OCI-LY7 (cell line): Measurements from ENCODE around the gene XPNPEP1. TPM values are rescaled to one million over a fixed set of nuclear protein-coding genes. Genes with fewer than 3 reads are reported as not detected.

Source experiments
- BruUV-seq: library from RNA; stranded (reverse); fragments of 400-500 nt; replicated peaks from 2 replicates; lab custom pipeline; 2021; lab: Mats Ljungman, UMichigan
- CTCF ChIA-PET: fragments of 300-600 bp; sonication (Branson Sonifier 250); formaldehyde crosslinking; loops from one replicate; lab custom pipeline; 2022; ENCODE audit warnings: antibody characterized with exemption; ENCODE audit not compliant: unreplicated experiment; lab: Charles Lee
- POLR2A ChIA-PET: fragments of 300-600 bp; sonication (Branson Sonifier 250); formaldehyde crosslinking; loops from one replicate; lab custom pipeline; 2022; ENCODE audit warnings: antibody characterized with exemption; lab: Charles Lee
- DNase-seq: peaks from one replicate; pipeline ENCODE4 v3.0.0-alpha.2; 2015; ENCODE audit warnings: low spot score
- H2AFZ ChIP-seq: fragments of 200-600 bp; sonication (generic), shearing (Covaris generic); 2 replicates; pipeline ENCODE4 v1.6.1; 2014; ENCODE audit warnings: mild to moderate bottlenecking, antibody characterized with exemption, low read length, moderate library complexity
- H3K27ac ChIP-seq: fragments of 200-600 bp; sonication (generic); 2 replicates; pipeline ENCODE4 v1.5.1; 2014; ENCODE audit warnings: mixed run types, low read depth, mild to moderate bottlenecking, moderate library complexity, low read length, inconsistent platforms; ENCODE audit not compliant: poor library complexity, severe bottlenecking
- H3K36me3 ChIP-seq: fragments of 200-600 bp; sonication (generic); 2 replicates; pipeline ENCODE4 v1.6.1; 2014; ENCODE audit warnings: mild to moderate bottlenecking, antibody characterized with exemption, low read length, moderate library complexity, mixed read lengths; ENCODE audit not compliant: insufficient read depth
- H3K4me1 ChIP-seq: fragments of 200-600 bp; sonication (generic); 2 replicates; pipeline ENCODE4 v1.5.1; 2014; ENCODE audit warnings: mild to moderate bottlenecking, low read length; ENCODE audit not compliant: insufficient read depth, poor library complexity, severe bottlenecking
- H3K4me2 ChIP-seq: fragments of 200-600 bp; sonication (generic); 2 replicates; pipeline ENCODE4 v1.6.1; 2014; ENCODE audit warnings: mild to moderate bottlenecking, low read length
- H3K4me3 ChIP-seq: fragments of 200-600 bp; sonication (generic); 2 replicates; pipeline ENCODE4 v1.5.1; 2014; ENCODE audit warnings: mild to moderate bottlenecking, low read depth, low read length; ENCODE audit not compliant: poor library complexity, severe bottlenecking
- H3K79me2 ChIP-seq: fragments of 200-600 bp; sonication (generic); 2 replicates; pipeline ENCODE4 v1.6.1; 2016; ENCODE audit warnings: low read depth, mild to moderate bottlenecking, low read length, moderate library complexity, mixed read lengths; ENCODE audit not compliant: insufficient read depth
- H3K9me2 ChIP-seq: fragments of 200-600 bp; sonication (generic); 2 replicates; pipeline ENCODE4 v1.6.1; 2016; ENCODE audit warnings: mild to moderate bottlenecking, low read length, mixed read lengths; ENCODE audit not compliant: insufficient read depth
- H3K9me3 ChIP-seq: fragments of 200-600 bp; sonication (generic); 2 replicates; pipeline ENCODE4 v1.6.1; 2014; ENCODE audit warnings: mild to moderate bottlenecking, mixed run types, low read length, mixed read lengths
- H4K20me1 ChIP-seq: fragments of 200-600 bp; sonication (generic); 2 replicates; pipeline ENCODE4 v1.6.1; 2014; ENCODE audit warnings: mild to moderate bottlenecking, antibody characterized with exemption, low read length, moderate library complexity, mixed read lengths; ENCODE audit not compliant: insufficient read depth
- EZH2phosphoT487 ChIP-seq: fragments of 200-600 bp; sonication (generic); IDR thresholded peaks from 2 replicates; pipeline ENCODE4 v1.6.1; 2018; ENCODE audit warnings: low read depth, borderline replicate concordance, mild to moderate bottlenecking, mixed run types, antibody characterized with exemption, low read length, moderate library complexity, mixed read lengths
- intact Hi-C: fragments of 100-400 bp; cut with micrococcal nuclease; formaldehyde crosslinking; loops from one replicate; pipeline ENCODE4 v1.10.0; 2022; ENCODE audit not compliant: unreplicated experiment
- total RNA-seq, 2 experiments: library from RNA; depleted of rRNA in 1 of 2; stranded (reverse); fragments of >200 nt in 1 of 2; shearing (Covaris generic) in 1 of 2; gene quantifications; 2 replicates each; pipeline ENCODE4 v1.2.3, GENCODE V29; 2014 to 2022
- TF ChIP-seq, protein P1 (sequence below): fragments of 200-600 bp; sonication (generic); conservative IDR thresholded peaks from 2 replicates; pipeline ENCODE4 v1.5.1; 2014; ENCODE audit warnings: mild to moderate bottlenecking, antibody characterized with exemption, low read length, moderate library complexity, mixed read lengths

XPNPEP1 gene
- total RNA-seq, 2 experiments from 2014 or later, result 136 to 237 TPM

DNA sequence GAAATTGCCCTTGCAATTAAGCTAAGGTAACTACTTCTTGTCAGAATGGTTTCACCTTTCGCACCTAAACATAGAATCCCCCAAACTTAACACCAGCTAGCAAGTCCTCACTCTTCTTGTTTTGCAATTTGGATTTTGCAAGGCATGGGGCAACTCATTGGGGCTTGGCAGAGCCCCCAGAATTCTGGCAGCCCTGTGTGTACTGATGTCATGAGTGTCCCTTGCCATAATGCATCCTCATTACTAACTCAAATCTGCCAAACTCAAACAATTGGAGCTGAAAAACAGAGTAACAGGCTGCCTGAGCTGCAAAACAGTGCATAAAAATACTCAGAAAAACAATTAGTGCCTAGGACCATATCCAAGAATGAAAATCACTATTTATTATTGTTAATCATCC, 7.9 kb upstream of the XPNPEP1 start:
- H3K36me3 ChIP-seq, result no peaks in the 10 kb centered on the region
- ChIA-PET CTCF (no interaction called here), POLR2A (no interaction called here)
- H3K4me2 ChIP-seq, result no peak overlapping the region
- no TSS peak for BruUV-seq
- no peaks in the 10 kb centered on the region for H3K79me2 ChIP-seq
- no peaks in the 10 kb centered on the region for H3K9me2 ChIP-seq
- H3K4me1 ChIP-seq, result no peaks in the 10 kb centered on the region
- no peak for TF ChIP-seq EZH2phosphoT487
- TF ChIP-seq, protein P1, sequence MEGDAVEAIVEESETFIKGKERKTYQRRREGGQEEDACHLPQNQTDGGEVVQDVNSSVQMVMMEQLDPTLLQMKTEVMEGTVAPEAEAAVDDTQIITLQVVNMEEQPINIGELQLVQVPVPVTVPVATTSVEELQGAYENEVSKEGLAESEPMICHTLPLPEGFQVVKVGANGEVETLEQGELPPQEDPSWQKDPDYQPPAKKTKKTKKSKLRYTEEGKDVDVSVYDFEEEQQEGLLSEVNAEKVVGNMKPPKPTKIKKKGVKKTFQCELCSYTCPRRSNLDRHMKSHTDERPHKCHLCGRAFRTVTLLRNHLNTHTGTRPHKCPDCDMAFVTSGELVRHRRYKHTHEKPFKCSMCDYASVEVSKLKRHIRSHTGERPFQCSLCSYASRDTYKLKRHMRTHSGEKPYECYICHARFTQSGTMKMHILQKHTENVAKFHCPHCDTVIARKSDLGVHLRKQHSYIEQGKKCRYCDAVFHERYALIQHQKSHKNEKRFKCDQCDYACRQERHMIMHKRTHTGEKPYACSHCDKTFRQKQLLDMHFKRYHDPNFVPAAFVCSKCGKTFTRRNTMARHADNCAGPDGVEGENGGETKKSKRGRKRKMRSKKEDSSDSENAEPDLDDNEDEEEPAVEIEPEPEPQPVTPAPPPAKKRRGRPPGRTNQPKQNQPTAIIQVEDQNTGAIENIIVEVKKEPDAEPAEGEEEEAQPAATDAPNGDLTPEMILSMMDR, result no peak
- no peaks in the 10 kb centered on the region for H4K20me1 ChIP-seq
- H3K9me3 ChIP-seq, result peaks cover 6% of the 10 kb centered on the region; the same call in 1 of the 2 replicates
- no peak overlapping the region for H3K27ac ChIP-seq
- DNase-seq, result no peak
- intact Hi-C loops, result no loop called here
- no peak overlapping the region for H2AFZ ChIP-seq
- H3K4me3 ChIP-seq, result no peak overlapping the region

DNA sequence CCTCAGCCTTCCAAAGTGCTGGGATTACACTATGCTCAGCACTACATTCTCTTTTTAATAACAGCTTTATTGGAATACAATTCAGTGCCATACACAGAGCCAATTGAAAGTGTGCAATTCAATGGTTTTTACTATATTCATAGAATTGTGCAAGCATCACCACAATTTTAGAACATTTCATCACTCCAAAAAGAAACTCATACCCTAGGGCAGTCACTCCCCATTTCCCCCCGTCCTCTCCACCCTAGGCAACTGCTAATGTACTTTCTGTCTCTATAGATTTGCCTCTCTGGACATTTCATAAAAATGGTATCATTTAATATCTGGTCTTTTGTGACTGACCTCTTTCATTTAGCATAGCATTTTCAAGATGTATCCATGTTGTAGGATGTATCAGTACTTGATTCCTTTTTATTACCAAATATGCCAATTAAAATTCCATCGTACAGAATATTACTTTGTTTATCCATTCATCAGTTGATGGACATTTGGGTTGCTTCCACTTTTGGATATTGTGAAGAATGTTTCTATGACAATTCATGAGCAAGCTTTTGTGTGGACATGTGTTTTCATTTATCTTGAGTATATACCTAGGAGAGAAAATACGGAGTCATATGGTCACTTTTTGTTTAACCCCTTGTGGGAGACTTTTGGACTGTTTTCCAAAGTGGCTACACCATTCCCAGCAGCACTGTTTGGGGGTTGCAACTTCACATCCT, 6.3 kb upstream of the XPNPEP1 start:
- no peaks in the 10 kb centered on the region for H3K36me3 ChIP-seq
- H3K4me1 ChIP-seq, result peaks cover 5% of the 10 kb centered on the region
- no peaks in the 10 kb centered on the region for H3K9me2 ChIP-seq
- H4K20me1 ChIP-seq, result no peaks in the 10 kb centered on the region
- BruUV-seq, result no TSS peak
- TF ChIP-seq EZH2phosphoT487, result no peak
- TF ChIP-seq, protein P1, result no peak
- H3K4me3 ChIP-seq, result no peak overlapping the region
- ChIA-PET CTCF (no interaction called here), POLR2A (interaction anchor here (1.1 to 1.8 kb wide), 2 partner anchors 18 to 20 kb away, joined by 3 to 9 read pairs; no protein-coding TSS in a partner anchor)
- H3K9me3 ChIP-seq, result peaks cover 6% of the 10 kb centered on the region; the same call in 1 of the 2 replicates
- no peaks in the 10 kb centered on the region for H3K79me2 ChIP-seq
- no peak overlapping the region for H3K27ac ChIP-seq
- no peak for DNase-seq
- H3K4me2 ChIP-seq, result no peak overlapping the region
- no peak overlapping the region for H2AFZ ChIP-seq
- intact Hi-C loops, result no loop called here

GRCh38 chr10:109928475-109928891, 5.2 kb upstream of the XPNPEP1 start:
- H3K4me3 ChIP-seq, result no peak overlapping the region
- no peak overlapping the region for H3K27ac ChIP-seq
- H3K9me3 ChIP-seq, result peaks cover 6% of the 10 kb centered on the region; the same call in 1 of the 2 replicates
- no peak overlapping the region for H3K4me2 ChIP-seq
- H3K79me2 ChIP-seq, result no peaks in the 10 kb centered on the region
- H3K36me3 ChIP-seq, result no peaks in the 10 kb centered on the region
- TF ChIP-seq, protein P1, result no peak
- no peak for TF ChIP-seq EZH2phosphoT487
- no peaks in the 10 kb centered on the region for H4K20me1 ChIP-seq
- H2AFZ ChIP-seq, result no peak overlapping the region
- intact Hi-C loops, result no loop called here
- no peaks in the 10 kb centered on the region for H3K9me2 ChIP-seq
- ChIA-PET POLR2A (interaction anchor here (0.6 to 1.8 kb wide), 6 partner anchors 13 to 513 kb away, joined by 3 to 9 read pairs (median 3); no protein-coding TSS in a partner anchor), CTCF (no interaction called here)
- DNase-seq, result no peak
- peaks cover 17% of the 10 kb centered on the region for H3K4me1 ChIP-seq
- no TSS peak for BruUV-seq
